Measurements from ENCODE around the gene OPCML.

Gene OPCML

DNA sequence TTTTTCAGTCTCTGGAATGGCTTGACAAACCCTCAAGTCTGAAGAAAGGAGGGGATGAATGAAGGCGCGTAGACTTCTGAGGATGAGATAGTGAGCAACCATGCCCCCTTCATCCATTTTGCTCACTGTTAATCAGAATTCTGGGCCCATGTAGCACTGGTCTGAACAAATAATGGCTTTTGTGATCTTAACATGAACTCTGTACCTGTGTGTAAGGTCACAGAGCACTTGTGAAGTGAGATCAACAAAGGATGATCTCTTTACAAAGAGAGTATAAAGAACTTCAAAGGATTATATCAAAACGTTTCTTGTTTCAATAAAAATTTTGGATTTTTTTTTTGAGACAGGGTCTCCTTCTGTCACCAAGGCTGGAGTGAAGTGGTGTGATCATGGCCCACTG is 976.7 kb downstream of the OPCML start:
- TF ChIP-seq CTCF (IDR thresholded peaks at IDR 0.05; ENCODE audit: insufficient read depth, low read length) (no peak), GABPA (IDR thresholded peaks at IDR 0.05; ENCODE audit: low read depth) (no peak), POLR2AphosphoS5 (IDR thresholded peaks at IDR 0.05; ENCODE audit: low read depth) (no peak), SPI1 (IDR thresholded peaks at IDR 0.05; ENCODE audit: borderline replicate concordance, low read depth) (no peak)
- TF ChIP-seq, protein P1, sequence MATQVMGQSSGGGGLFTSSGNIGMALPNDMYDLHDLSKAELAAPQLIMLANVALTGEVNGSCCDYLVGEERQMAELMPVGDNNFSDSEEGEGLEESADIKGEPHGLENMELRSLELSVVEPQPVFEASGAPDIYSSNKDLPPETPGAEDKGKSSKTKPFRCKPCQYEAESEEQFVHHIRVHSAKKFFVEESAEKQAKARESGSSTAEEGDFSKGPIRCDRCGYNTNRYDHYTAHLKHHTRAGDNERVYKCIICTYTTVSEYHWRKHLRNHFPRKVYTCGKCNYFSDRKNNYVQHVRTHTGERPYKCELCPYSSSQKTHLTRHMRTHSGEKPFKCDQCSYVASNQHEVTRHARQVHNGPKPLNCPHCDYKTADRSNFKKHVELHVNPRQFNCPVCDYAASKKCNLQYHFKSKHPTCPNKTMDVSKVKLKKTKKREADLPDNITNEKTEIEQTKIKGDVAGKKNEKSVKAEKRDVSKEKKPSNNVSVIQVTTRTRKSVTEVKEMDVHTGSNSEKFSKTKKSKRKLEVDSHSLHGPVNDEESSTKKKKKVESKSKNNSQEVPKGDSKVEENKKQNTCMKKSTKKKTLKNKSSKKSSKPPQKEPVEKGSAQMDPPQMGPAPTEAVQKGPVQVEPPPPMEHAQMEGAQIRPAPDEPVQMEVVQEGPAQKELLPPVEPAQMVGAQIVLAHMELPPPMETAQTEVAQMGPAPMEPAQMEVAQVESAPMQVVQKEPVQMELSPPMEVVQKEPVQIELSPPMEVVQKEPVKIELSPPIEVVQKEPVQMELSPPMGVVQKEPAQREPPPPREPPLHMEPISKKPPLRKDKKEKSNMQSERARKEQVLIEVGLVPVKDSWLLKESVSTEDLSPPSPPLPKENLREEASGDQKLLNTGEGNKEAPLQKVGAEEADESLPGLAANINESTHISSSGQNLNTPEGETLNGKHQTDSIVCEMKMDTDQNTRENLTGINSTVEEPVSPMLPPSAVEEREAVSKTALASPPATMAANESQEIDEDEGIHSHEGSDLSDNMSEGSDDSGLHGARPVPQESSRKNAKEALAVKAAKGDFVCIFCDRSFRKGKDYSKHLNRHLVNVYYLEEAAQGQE (IDR thresholded peaks at IDR 0.05; ENCODE audit: insufficient replicate concordance, low read depth): no peak
- H3K27me3 ChIP-seq (ENCODE audit: insufficient read depth, poor library complexity, severe bottlenecking): no peaks in the 10 kb centered on the region
- DNase-seq (ENCODE audit: low read depth in 1 of 2, low spot score in 1 of 2): no peak

GRCh38 chr11:132551016-132551415 is 981.3 kb downstream of the OPCML start:
- no peak for TF ChIP-seq POLR2AphosphoS5 (IDR thresholded peaks at IDR 0.05; ENCODE audit: low read depth)
- TF ChIP-seq SPI1 (IDR thresholded peaks at IDR 0.05; ENCODE audit: borderline replicate concordance, low read depth): no peak
- TF ChIP-seq, protein P1 (IDR thresholded peaks at IDR 0.05; ENCODE audit: insufficient replicate concordance, low read depth): no peak
- no peak for TF ChIP-seq GABPA (IDR thresholded peaks at IDR 0.05; ENCODE audit: low read depth)
- TF ChIP-seq CTCF (IDR thresholded peaks at IDR 0.05; ENCODE audit: insufficient read depth, low read length): no peak
- Histone ChIP-seq H3K27ac (replicated peaks) (no peak overlapping the region), H3K27me3 (ENCODE audit: insufficient read depth, poor library complexity, severe bottlenecking) (no peaks in the 10 kb centered on the region), H3K4me3 (replicated peaks; ENCODE audit: insufficient read depth, low read length) (no peak overlapping the region)
- peak; percentile 27 to 83 for DNase-seq (ENCODE audit: low read depth in 1 of 2, low spot score in 1 of 2)

More for the DNA sequence above, 976.7 kb downstream of the OPCML start:
- Histone ChIP-seq H3K27ac (replicated peaks) (peak overlapping the region; percentile 45), H3K4me3 (replicated peaks; ENCODE audit: insufficient read depth, low read length) (no peak overlapping the region)

DNA sequence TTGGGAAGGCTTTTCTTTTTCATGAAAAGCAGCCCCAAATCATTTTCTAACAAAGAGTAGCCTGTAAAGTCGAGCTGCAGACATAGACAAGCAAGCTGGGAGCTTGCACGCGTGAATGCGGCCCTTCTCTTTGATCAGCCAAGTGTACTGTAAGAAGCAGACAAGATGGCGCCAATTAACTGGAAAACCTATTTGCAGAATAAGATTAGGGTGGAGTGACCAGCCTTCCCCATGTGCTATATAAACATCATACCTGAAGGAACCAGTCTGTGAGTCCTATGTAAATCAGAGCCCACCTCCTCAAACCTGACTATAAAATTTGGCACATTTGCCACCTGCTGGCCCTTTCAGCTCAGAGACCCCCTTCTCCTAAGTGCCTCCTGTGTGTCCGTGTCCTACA is 982.7 kb downstream of the OPCML start:
- no peak for TF ChIP-seq CTCF (IDR thresholded peaks at IDR 0.05; ENCODE audit: insufficient read depth, low read length)
- TF ChIP-seq SPI1 (IDR thresholded peaks at IDR 0.05; ENCODE audit: borderline replicate concordance, low read depth): no peak
- TF ChIP-seq, protein P1 (IDR thresholded peaks at IDR 0.05; ENCODE audit: insufficient replicate concordance, low read depth): no peak
- no peak for DNase-seq (ENCODE audit: low read depth in 1 of 2, low spot score in 1 of 2)
- no peak overlapping the region for H3K27ac ChIP-seq (replicated peaks)
- no peak overlapping the region for H3K4me3 ChIP-seq (replicated peaks; ENCODE audit: insufficient read depth, low read length)
- H3K27me3 ChIP-seq (ENCODE audit: insufficient read depth, poor library complexity, severe bottlenecking): no peaks in the 10 kb centered on the region

Measured in HL-60 (cell line).